Subcutaneous adipose tissue (tissue), 4 donors: ENCODE measurements around the gene SMIM8. TPM values are rescaled to one million over a fixed set of nuclear protein-coding genes. Genes with fewer than 3 reads are reported as not detected.

Source experiments
- CTCF ChIP-seq: fragments of 450-650 bp; IDR thresholded peaks from one replicate; pipeline ENCODE4 v1.5.1; 2016; ENCODE audit warnings: low read depth, mild to moderate bottlenecking, control low read depth, antibody characterized with exemption, moderate library complexity
- total RNA-seq, 4 donors: library from RNA; depleted of rRNA; stranded (reverse); fragments of >200 nt; gene quantifications; one replicate each; pipeline ENCODE4 v1.1.0, GENCODE V29; 2016

The SMIM8 gene
- total RNA-seq = 10 to 100 TPM; 10.1 to 14.5 (median 13.2) TPM

- TF ChIP-seq CTCF = no peak
These were observed at the start of gene SMIM8 for GRCh38 chr6:87322304-87323212. Gene SMIM8 (plus strand): TSS chr6:87322588. CDS start chr6:87337032, 14,444 bp downstream.

GRCh38 chr6:87274660-87275274 is 47.6 kb upstream of the SMIM8 start:
- TF ChIP-seq CTCF = no peak

- no peak for TF ChIP-seq CTCF
These were observed 45.8 kb upstream of the SMIM8 start for GRCh38 chr6:87276624-87277023.

GRCh38 chr6:87277123-87277522 is 45.3 kb upstream of the SMIM8 start:
- TF ChIP-seq CTCF = no peak

- no peak for TF ChIP-seq CTCF
These were observed 43.2 kb upstream of the SMIM8 start for GRCh38 chr6:87279196-87279595.

GRCh38 chr6:87281426-87281825 is 41.0 kb upstream of the SMIM8 start:
- no peak for TF ChIP-seq CTCF

GRCh38 chr6:87282743-87283142 is 39.6 kb upstream of the SMIM8 start:
- no peak for TF ChIP-seq CTCF
